Neural cell (in vitro differentiated cells): ENCODE measurements around the gene PRKCE.

Experiments
- EP300 ChIP-seq: fragments of 450-650 bp; conservative IDR thresholded peaks from 2 replicates; pipeline ENCODE4 v1.6.1; 2014; ENCODE audit warnings: antibody characterized with exemption, mild to moderate bottlenecking, moderate library complexity; ENCODE audit not compliant: poor library complexity, severe bottlenecking
- EZH2 ChIP-seq: fragments of 200-600, 300-800 bp; shearing (Covaris generic), sonication (generic); IDR thresholded peaks from 2 replicates; pipeline ENCODE4 v1.6.1; 2014; ENCODE audit warnings: antibody characterized with exemption, low read length, borderline replicate concordance, mild to moderate bottlenecking; ENCODE audit not compliant: insufficient read depth, poor library complexity, severe bottlenecking
- MXI1 ChIP-seq: fragments of 450-650 bp; conservative IDR thresholded peaks from 2 replicates; pipeline ENCODE4 v1.6.1; 2014; ENCODE audit warnings: antibody characterized with exemption, mild to moderate bottlenecking; ENCODE audit not compliant: poor library complexity, severe bottlenecking
- POLR2AphosphoS5 ChIP-seq: IDR thresholded peaks from 2 replicates; pipeline ENCODE4 v1.6.1; 2012
- RAD21 ChIP-seq: fragments of 450-650 bp; conservative IDR thresholded peaks from 2 replicates; pipeline ENCODE4 v1.6.1; 2014; ENCODE audit warnings: antibody characterized with exemption, mild to moderate bottlenecking, moderate library complexity
- TAF1 ChIP-seq: IDR thresholded peaks from 2 replicates; pipeline ENCODE4 v1.6.1; 2012; ENCODE audit warnings: low read depth
- TF ChIP-seq, protein P1 (sequence below): fragments of 450-650 bp; IDR thresholded peaks from 2 replicates; pipeline ENCODE4 v1.5.1; 2014; ENCODE audit warnings: antibody characterized with exemption, mild to moderate bottlenecking, moderate library complexity; ENCODE audit not compliant: poor library complexity, severe bottlenecking
- TF ChIP-seq, protein P2 (sequence below): IDR thresholded peaks from 2 replicates; pipeline ENCODE4 v1.6.1; 2012; ENCODE audit warnings: borderline replicate concordance

DNA sequence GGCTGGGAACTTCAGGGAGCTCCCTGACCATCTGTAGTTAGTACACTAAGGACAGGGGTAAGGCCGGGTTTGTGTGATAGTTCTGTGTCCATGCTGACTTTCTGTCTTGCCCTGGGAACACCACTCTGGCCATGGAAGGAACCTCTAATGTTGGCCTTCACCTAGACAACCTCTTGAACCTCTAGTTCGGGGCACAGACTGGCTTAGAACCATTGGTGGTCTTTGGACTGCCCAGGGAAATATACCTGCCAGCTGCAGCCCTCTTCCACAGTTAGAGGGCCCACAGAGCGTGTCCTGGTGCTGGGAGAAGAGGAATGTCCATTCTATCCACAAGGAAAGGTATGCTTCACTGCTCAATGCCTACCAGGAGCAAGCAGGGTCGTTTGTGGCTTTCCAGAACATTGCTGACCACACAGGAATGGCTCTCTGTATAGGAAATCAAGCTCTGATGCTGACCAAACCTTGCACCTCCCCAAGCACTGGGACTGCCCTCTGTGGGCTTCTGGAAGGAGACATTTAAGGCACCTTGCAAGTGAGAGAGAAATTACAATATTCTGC lies 326.9 kb downstream of the PRKCE start:
- TF ChIP-seq RAD21 (no peak), POLR2AphosphoS5 (no peak), EZH2 (no peak), EP300 (no peak), TAF1 (no peak), MXI1 (no peak)
- TF ChIP-seq, protein P1, sequence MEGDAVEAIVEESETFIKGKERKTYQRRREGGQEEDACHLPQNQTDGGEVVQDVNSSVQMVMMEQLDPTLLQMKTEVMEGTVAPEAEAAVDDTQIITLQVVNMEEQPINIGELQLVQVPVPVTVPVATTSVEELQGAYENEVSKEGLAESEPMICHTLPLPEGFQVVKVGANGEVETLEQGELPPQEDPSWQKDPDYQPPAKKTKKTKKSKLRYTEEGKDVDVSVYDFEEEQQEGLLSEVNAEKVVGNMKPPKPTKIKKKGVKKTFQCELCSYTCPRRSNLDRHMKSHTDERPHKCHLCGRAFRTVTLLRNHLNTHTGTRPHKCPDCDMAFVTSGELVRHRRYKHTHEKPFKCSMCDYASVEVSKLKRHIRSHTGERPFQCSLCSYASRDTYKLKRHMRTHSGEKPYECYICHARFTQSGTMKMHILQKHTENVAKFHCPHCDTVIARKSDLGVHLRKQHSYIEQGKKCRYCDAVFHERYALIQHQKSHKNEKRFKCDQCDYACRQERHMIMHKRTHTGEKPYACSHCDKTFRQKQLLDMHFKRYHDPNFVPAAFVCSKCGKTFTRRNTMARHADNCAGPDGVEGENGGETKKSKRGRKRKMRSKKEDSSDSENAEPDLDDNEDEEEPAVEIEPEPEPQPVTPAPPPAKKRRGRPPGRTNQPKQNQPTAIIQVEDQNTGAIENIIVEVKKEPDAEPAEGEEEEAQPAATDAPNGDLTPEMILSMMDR: no peak
- TF ChIP-seq, protein P2, sequence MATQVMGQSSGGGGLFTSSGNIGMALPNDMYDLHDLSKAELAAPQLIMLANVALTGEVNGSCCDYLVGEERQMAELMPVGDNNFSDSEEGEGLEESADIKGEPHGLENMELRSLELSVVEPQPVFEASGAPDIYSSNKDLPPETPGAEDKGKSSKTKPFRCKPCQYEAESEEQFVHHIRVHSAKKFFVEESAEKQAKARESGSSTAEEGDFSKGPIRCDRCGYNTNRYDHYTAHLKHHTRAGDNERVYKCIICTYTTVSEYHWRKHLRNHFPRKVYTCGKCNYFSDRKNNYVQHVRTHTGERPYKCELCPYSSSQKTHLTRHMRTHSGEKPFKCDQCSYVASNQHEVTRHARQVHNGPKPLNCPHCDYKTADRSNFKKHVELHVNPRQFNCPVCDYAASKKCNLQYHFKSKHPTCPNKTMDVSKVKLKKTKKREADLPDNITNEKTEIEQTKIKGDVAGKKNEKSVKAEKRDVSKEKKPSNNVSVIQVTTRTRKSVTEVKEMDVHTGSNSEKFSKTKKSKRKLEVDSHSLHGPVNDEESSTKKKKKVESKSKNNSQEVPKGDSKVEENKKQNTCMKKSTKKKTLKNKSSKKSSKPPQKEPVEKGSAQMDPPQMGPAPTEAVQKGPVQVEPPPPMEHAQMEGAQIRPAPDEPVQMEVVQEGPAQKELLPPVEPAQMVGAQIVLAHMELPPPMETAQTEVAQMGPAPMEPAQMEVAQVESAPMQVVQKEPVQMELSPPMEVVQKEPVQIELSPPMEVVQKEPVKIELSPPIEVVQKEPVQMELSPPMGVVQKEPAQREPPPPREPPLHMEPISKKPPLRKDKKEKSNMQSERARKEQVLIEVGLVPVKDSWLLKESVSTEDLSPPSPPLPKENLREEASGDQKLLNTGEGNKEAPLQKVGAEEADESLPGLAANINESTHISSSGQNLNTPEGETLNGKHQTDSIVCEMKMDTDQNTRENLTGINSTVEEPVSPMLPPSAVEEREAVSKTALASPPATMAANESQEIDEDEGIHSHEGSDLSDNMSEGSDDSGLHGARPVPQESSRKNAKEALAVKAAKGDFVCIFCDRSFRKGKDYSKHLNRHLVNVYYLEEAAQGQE: no peak
